Measurements from ENCODE around the gene BCOR.

Gene BCOR

DNA sequence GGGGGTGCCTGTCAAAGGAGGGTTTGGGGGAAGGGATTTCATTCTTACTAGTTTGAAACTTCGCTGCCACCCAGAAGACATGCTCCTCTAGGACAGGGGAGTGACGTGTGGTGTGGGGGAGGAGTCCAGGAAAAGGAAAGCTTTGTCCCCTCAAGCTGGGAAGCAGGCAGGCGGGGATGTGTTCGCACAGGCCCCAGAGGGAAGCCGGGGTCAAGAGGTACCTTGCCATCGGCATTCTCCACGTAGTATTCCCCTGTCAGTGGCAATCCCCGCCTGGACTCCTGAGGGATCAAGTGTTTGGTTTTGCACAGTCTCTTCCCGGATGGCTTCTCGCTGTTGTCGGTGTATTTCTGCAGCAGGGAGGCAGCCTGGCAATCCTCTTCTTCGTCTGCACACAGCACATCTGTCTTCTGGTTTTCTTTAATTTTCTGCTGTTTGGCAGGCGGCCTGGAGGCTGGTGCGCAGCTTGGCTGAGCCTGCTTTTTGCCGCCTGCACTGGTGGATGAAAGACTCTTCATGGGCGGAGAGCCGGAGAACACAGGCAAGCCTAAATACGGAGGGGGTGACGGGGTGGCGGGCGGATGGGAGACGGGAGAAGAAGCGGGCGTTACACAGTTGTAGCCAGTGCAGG lies 35.1 kb downstream of the BCOR start:
- Histone ChIP-seq H3K4ac (ENCODE audit: low read depth, low read length) (no peak overlapping the region), H2BK120ac (ENCODE audit: low read depth, low read length) (no peak overlapping the region), H3K36me3 (ENCODE audit: control insufficient read depth, insufficient read depth, low read length) (no peaks in the 10 kb centered on the region), H2AK5ac (ENCODE audit: low read length) (no peak overlapping the region), H4K5ac (ENCODE audit: low read length) (no peak overlapping the region), H3K56ac (ENCODE audit: low read length) (no peak overlapping the region), H3K23ac (ENCODE audit: low read length) (no peak overlapping the region), H3K4me2 (ENCODE audit: low read length) (no peak overlapping the region), H3K27ac (ENCODE audit: low read depth, low read length) (no peak overlapping the region), H3K4me1 (ENCODE audit: control insufficient read depth, low read depth, low read length) (no peaks in the 10 kb centered on the region), H3K79me2 (ENCODE audit: control insufficient read depth, insufficient read depth, low read length) (no peaks in the 10 kb centered on the region), H2BK15ac (replicated peaks; ENCODE audit: low read depth) (no peak overlapping the region), H4K8ac (ENCODE audit: low read depth, low read length) (no peak overlapping the region), H3K79me1 (ENCODE audit: low read length) (no peaks in the 10 kb centered on the region), H3K4me3 (ENCODE audit: low read length) (no peak overlapping the region), H3K9ac (ENCODE audit: low read length) (no peak overlapping the region), H3K27me3 (ENCODE audit: insufficient read depth, low read length, poor library complexity) (no peaks in the 10 kb centered on the region), H3K18ac (ENCODE audit: low read length) (no peak overlapping the region), H2BK5ac (ENCODE audit: low read length) (no peak overlapping the region)
- no peak for DNase-seq
- WGBS (ENCODE audit: extremely low coverage, insufficient coverage, low lambda C conversion rate), result no CpG with 5 or more reads among the region's 24 CpGs

DNA sequence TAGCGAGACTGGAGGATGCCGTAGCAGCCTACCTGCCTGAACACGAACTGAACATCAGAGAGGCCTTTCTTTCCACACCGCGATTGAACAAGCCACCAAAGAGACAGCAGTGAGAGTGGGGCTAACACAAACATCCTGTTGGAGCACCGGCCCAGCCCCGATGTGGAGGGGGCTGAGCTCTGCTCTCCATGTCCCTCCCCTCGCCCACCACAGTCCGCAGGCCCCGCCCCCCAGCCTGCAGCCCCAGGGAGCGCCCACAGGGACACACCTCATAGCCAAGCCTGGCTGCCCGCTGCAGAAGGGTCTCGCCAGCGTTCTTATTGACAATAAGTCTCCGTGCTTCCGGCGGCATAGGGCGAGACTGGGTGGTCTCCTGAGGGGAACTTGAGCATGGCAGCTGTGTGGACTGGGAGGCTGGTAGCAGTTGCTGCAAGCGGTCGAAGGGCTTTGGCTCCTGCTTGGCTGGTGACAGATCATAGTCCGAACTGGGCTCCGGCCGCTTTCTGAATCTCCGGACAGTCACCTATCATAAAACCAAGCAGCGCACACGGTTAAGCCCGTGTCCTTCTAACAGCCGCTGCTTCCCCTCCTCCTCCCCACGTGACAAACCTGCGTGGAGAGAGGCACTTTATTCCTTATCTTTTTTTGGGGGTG lies 35.8 kb downstream of the BCOR start:
- Histone ChIP-seq H2AK5ac (ENCODE audit: low read length) (no peak overlapping the region), H3K27me3 (ENCODE audit: insufficient read depth, low read length, poor library complexity) (no peaks in the 10 kb centered on the region), H2BK15ac (replicated peaks; ENCODE audit: low read depth) (no peak overlapping the region), H3K4ac (ENCODE audit: low read depth, low read length) (no peak overlapping the region), H3K36me3 (ENCODE audit: control insufficient read depth, insufficient read depth, low read length) (no peaks in the 10 kb centered on the region), H3K56ac (ENCODE audit: low read length) (no peak overlapping the region), H3K4me2 (ENCODE audit: low read length) (no peak overlapping the region), H4K8ac (ENCODE audit: low read depth, low read length) (no peak overlapping the region), H2BK120ac (ENCODE audit: low read depth, low read length) (no peak overlapping the region), H3K9ac (ENCODE audit: low read length) (no peak overlapping the region), H2BK5ac (ENCODE audit: low read length) (no peak overlapping the region), H3K27ac (ENCODE audit: low read depth, low read length) (no peak overlapping the region), H4K5ac (ENCODE audit: low read length) (no peak overlapping the region), H3K23ac (ENCODE audit: low read length) (no peak overlapping the region), H3K4me1 (ENCODE audit: control insufficient read depth, low read depth, low read length) (no peaks in the 10 kb centered on the region), H3K18ac (ENCODE audit: low read length) (no peak overlapping the region), H3K79me2 (ENCODE audit: control insufficient read depth, insufficient read depth, low read length) (no peaks in the 10 kb centered on the region), H3K79me1 (ENCODE audit: low read length) (no peaks in the 10 kb centered on the region), H3K4me3 (ENCODE audit: low read length) (no peak overlapping the region)
- no peak for DNase-seq
- WGBS (ENCODE audit: extremely low coverage, insufficient coverage, low lambda C conversion rate), result no CpG with 5 or more reads among the region's 30 CpGs

DNA sequence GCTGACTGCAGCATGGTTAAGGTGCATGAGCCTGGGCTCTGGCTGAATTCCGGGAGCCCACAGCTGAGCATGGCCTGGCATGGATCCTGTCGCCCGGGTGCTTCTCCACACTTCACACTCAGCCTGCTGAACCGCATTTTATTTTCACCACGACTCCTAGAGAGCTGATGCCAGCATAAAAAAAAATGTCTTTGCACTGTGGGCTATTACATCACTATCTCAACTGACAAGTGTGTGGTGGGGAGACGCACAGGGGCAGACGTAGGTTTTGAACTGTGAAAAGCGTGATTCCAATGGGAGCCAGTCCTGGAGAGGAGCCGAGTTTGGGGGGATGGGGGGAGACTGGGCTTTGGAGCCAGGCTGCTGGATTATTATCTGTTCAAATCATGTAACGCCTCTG lies 36.8 kb downstream of the BCOR start:
- H3K4me2 ChIP-seq (ENCODE audit: low read length), result no peak overlapping the region
- no peak overlapping the region for H2BK120ac ChIP-seq (ENCODE audit: low read depth, low read length)
- H3K79me2 ChIP-seq (ENCODE audit: control insufficient read depth, insufficient read depth, low read length), result no peaks in the 10 kb centered on the region
- no CpG with 5 or more reads among the region's 10 CpGs for WGBS (ENCODE audit: extremely low coverage, insufficient coverage, low lambda C conversion rate)
- H2BK15ac ChIP-seq (replicated peaks; ENCODE audit: low read depth), result no peak overlapping the region
- H3K9ac ChIP-seq (ENCODE audit: low read length), result no peak overlapping the region
- H4K8ac ChIP-seq (ENCODE audit: low read depth, low read length), result no peak overlapping the region
- H3K18ac ChIP-seq (ENCODE audit: low read length), result no peak overlapping the region
- no peaks in the 10 kb centered on the region for H3K36me3 ChIP-seq (ENCODE audit: control insufficient read depth, insufficient read depth, low read length)
- H2BK5ac ChIP-seq (ENCODE audit: low read length), result no peak overlapping the region
- no peak overlapping the region for H4K5ac ChIP-seq (ENCODE audit: low read length)
- no peak overlapping the region for H2AK5ac ChIP-seq (ENCODE audit: low read length)
- H3K27me3 ChIP-seq (ENCODE audit: insufficient read depth, low read length, poor library complexity), result no peaks in the 10 kb centered on the region
- no peak overlapping the region for H3K56ac ChIP-seq (ENCODE audit: low read length)
- no peak overlapping the region for H3K23ac ChIP-seq (ENCODE audit: low read length)
- H3K79me1 ChIP-seq (ENCODE audit: low read length), result no peaks in the 10 kb centered on the region
- H3K4me1 ChIP-seq (ENCODE audit: control insufficient read depth, low read depth, low read length), result no peaks in the 10 kb centered on the region
- DNase-seq, result no peak
- no peak overlapping the region for H3K4me3 ChIP-seq (ENCODE audit: low read length)
- no peak overlapping the region for H3K27ac ChIP-seq (ENCODE audit: low read depth, low read length)
- no peak overlapping the region for H3K4ac ChIP-seq (ENCODE audit: low read depth, low read length)

DNA sequence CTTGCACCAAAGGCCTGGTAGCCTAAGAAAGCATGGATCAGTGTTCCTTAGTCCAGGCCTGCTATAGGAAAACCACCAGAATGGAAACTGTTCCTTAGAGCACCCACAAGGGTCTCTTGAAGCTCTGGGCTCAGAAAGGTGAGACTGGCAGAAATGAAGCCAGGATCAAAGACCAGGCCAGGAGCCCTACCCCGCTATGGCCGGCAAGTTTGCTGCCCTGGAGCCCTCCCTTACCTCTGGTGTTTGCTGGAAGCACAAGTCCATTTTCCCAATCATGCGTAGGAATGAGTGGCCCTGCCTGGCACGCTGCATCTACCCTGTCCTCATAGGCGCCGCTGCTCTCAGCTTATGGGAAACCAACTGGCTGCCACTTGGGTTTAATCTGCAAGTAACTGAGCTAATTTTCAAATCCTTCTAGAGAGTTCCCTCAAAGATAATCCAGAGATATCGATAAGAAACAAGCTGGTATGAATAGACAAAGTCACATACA lies 37.4 kb downstream of the BCOR start:
- no peak overlapping the region for H2BK5ac ChIP-seq (ENCODE audit: low read length)
- H3K79me2 ChIP-seq (ENCODE audit: control insufficient read depth, insufficient read depth, low read length), result no peaks in the 10 kb centered on the region
- no peak overlapping the region for H3K4ac ChIP-seq (ENCODE audit: low read depth, low read length)
- WGBS (ENCODE audit: extremely low coverage, insufficient coverage, low lambda C conversion rate), result no CpG with 5 or more reads among the region's 7 CpGs
- no peak overlapping the region for H3K4me3 ChIP-seq (ENCODE audit: low read length)
- no peak overlapping the region for H3K4me2 ChIP-seq (ENCODE audit: low read length)
- no peak for DNase-seq
- H3K9ac ChIP-seq (ENCODE audit: low read length), result no peak overlapping the region
- no peaks in the 10 kb centered on the region for H3K79me1 ChIP-seq (ENCODE audit: low read length)
- no peak overlapping the region for H2BK120ac ChIP-seq (ENCODE audit: low read depth, low read length)
- H3K27me3 ChIP-seq (ENCODE audit: insufficient read depth, low read length, poor library complexity), result no peaks in the 10 kb centered on the region
- H3K27ac ChIP-seq (ENCODE audit: low read depth, low read length), result no peak overlapping the region
- H2BK15ac ChIP-seq (replicated peaks; ENCODE audit: low read depth), result no peak overlapping the region
- H4K8ac ChIP-seq (ENCODE audit: low read depth, low read length), result no peak overlapping the region
- H3K36me3 ChIP-seq (ENCODE audit: control insufficient read depth, insufficient read depth, low read length), result peaks cover 1% of the 10 kb centered on the region
- H2AK5ac ChIP-seq (ENCODE audit: low read length), result no peak overlapping the region
- no peak overlapping the region for H3K18ac ChIP-seq (ENCODE audit: low read length)
- H3K23ac ChIP-seq (ENCODE audit: low read length), result no peak overlapping the region
- H3K56ac ChIP-seq (ENCODE audit: low read length), result no peak overlapping the region
- no peak overlapping the region for H4K5ac ChIP-seq (ENCODE audit: low read length)
- no peaks in the 10 kb centered on the region for H3K4me1 ChIP-seq (ENCODE audit: control insufficient read depth, low read depth, low read length)

DNA sequence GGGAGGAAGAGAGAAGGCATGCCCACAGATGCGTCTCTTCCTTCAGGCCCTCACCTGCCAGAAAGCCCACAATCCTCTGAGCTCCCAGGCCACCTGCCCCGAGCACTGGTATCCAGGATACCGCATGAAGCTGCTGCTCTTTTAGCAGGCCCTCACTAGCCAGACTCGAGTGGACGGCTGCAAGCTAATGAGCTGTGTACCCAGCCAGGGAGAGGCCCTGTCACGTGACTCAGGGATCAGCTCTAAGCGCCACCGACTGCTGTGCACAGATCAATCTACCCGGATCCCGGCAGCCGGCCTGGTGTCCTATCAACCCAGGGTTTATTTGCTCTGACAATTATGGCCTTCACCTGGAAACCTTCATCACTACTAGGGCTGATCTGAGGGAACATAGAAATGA lies 39.0 kb downstream of the BCOR start:
- H4K5ac ChIP-seq (ENCODE audit: low read length), result no peak overlapping the region
- H2AK5ac ChIP-seq (ENCODE audit: low read length), result no peak overlapping the region
- no peak overlapping the region for H3K4me3 ChIP-seq (ENCODE audit: low read length)
- no CpG with 5 or more reads among the region's 11 CpGs for WGBS (ENCODE audit: extremely low coverage, insufficient coverage, low lambda C conversion rate)
- H3K27me3 ChIP-seq (ENCODE audit: insufficient read depth, low read length, poor library complexity), result no peaks in the 10 kb centered on the region
- no peak overlapping the region for H3K23ac ChIP-seq (ENCODE audit: low read length)
- no peak overlapping the region for H3K27ac ChIP-seq (ENCODE audit: low read depth, low read length)
- no peak overlapping the region for H3K18ac ChIP-seq (ENCODE audit: low read length)
- H3K4ac ChIP-seq (ENCODE audit: low read depth, low read length), result no peak overlapping the region
- DNase-seq, result no peak
- no peak overlapping the region for H3K9ac ChIP-seq (ENCODE audit: low read length)
- no peak overlapping the region for H2BK15ac ChIP-seq (replicated peaks; ENCODE audit: low read depth)
- no peaks in the 10 kb centered on the region for H3K79me2 ChIP-seq (ENCODE audit: control insufficient read depth, insufficient read depth, low read length)
- H3K56ac ChIP-seq (ENCODE audit: low read length), result no peak overlapping the region
- no peak overlapping the region for H2BK120ac ChIP-seq (ENCODE audit: low read depth, low read length)
- no peaks in the 10 kb centered on the region for H3K4me1 ChIP-seq (ENCODE audit: control insufficient read depth, low read depth, low read length)
- no peaks in the 10 kb centered on the region for H3K79me1 ChIP-seq (ENCODE audit: low read length)
- no peak overlapping the region for H2BK5ac ChIP-seq (ENCODE audit: low read length)
- H3K36me3 ChIP-seq (ENCODE audit: control insufficient read depth, insufficient read depth, low read length), result peaks cover 6% of the 10 kb centered on the region
- H4K8ac ChIP-seq (ENCODE audit: low read depth, low read length), result no peak overlapping the region
- no peak overlapping the region for H3K4me2 ChIP-seq (ENCODE audit: low read length)

DNA sequence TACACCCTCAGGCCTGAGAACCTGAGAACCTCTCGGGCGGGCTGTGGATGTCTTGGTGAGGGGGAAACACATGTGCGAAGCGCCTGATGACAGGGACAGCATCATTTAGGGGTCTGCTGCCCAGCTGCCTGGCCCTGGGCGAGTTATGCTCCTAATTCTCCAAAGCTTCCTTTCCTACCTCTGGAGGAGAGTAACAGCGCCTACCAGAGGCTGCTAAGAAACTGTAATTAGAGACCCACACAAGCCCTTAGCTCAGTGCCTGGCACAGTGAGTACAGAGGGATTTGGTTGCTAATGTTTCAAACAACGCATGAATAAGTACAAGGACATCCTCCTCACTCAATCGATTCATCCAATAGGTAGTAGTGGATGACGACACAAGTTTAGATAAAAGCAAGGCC lies 40.4 kb downstream of the BCOR start:
- Histone ChIP-seq H2BK15ac (replicated peaks; ENCODE audit: low read depth) (no peak overlapping the region), H3K36me3 (ENCODE audit: control insufficient read depth, insufficient read depth, low read length) (peaks cover 14% of the 10 kb centered on the region), H4K5ac (ENCODE audit: low read length) (no peak overlapping the region), H2AK5ac (ENCODE audit: low read length) (no peak overlapping the region), H3K79me1 (ENCODE audit: low read length) (no peaks in the 10 kb centered on the region), H3K56ac (ENCODE audit: low read length) (no peak overlapping the region), H2BK5ac (ENCODE audit: low read length) (no peak overlapping the region), H3K9ac (ENCODE audit: low read length) (no peak overlapping the region), H3K18ac (ENCODE audit: low read length) (no peak overlapping the region), H3K4me3 (ENCODE audit: low read length) (no peak overlapping the region), H3K4me1 (ENCODE audit: control insufficient read depth, low read depth, low read length) (no peaks in the 10 kb centered on the region), H3K4me2 (ENCODE audit: low read length) (no peak overlapping the region), H3K27me3 (ENCODE audit: insufficient read depth, low read length, poor library complexity) (no peaks in the 10 kb centered on the region), H3K79me2 (ENCODE audit: control insufficient read depth, insufficient read depth, low read length) (no peaks in the 10 kb centered on the region), H2BK120ac (ENCODE audit: low read depth, low read length) (no peak overlapping the region), H3K23ac (ENCODE audit: low read length) (no peak overlapping the region), H3K27ac (ENCODE audit: low read depth, low read length) (no peak overlapping the region), H4K8ac (ENCODE audit: low read depth, low read length) (no peak overlapping the region), H3K4ac (ENCODE audit: low read depth, low read length) (no peak overlapping the region)
- DNase-seq, result no peak
- WGBS (ENCODE audit: extremely low coverage, insufficient coverage, low lambda C conversion rate), result no CpG with 5 or more reads among the region's 9 CpGs
